A673 (cell line): ENCODE results near the gene CDC73. TPM values are rescaled to one million over a fixed set of nuclear protein-coding genes. Genes with fewer than 3 reads are reported as not detected.

Source experiments
- Bru-seq: library from RNA; stranded (reverse); fragments of 400-500 nt; gene quantifications from one replicate; lab custom pipeline; 2021; lab: Mats Ljungman, UMichigan
- BruChase-seq, 2 experiments: library from RNA; stranded (reverse); fragments of 400-500 nt; gene quantifications; one replicate each; lab custom pipeline; 2021; lab: Mats Ljungman, UMichigan
- BruUV-seq: library from RNA; stranded (reverse); fragments of 400-500 nt; replicated peaks from 2 replicates; lab custom pipeline; 2021; lab: Mats Ljungman, UMichigan
- CTCF ChIA-PET: fragments of 300-600 bp; sonication (Branson Sonifier 250); formaldehyde crosslinking; loops from one replicate; lab custom pipeline; 2022; ENCODE audit warnings: antibody characterized with exemption; lab: Charles Lee
- POLR2A ChIA-PET: fragments of 300-600 bp; sonication (Branson Sonifier 250); formaldehyde crosslinking; loops from one replicate; lab custom pipeline; 2022; ENCODE audit warnings: antibody characterized with exemption; ENCODE audit not compliant: low non-redundant PET; lab: Charles Lee
- DNase-seq: peaks from one replicate; pipeline ENCODE4 v3.0.0-alpha.2; 2015; ENCODE audit warnings: low spot score
- H3K27ac ChIP-seq: fragments of 200-600 bp; sonication (generic); 2 replicates; pipeline ENCODE4 v1.5.1; 2016; ENCODE audit warnings: mixed run types, low read depth, mild to moderate bottlenecking, mixed read lengths, antibody characterized with exemption, low read length; ENCODE audit not compliant: poor library complexity, severe bottlenecking
- H3K27me3 ChIP-seq: fragments of 200-600 bp; sonication (generic); replicated peaks from 2 replicates; pipeline ENCODE4 v1.6.1; 2017; ENCODE audit warnings: mixed run types, low read depth, mild to moderate bottlenecking, mixed read lengths, antibody characterized with exemption, low read length; ENCODE audit not compliant: insufficient read depth, poor library complexity
- H3K36me3 ChIP-seq: fragments of 200-600 bp; sonication (generic); 2 replicates; pipeline ENCODE4 v1.6.1; 2016; ENCODE audit warnings: mixed run types, mild to moderate bottlenecking, mixed read lengths, antibody characterized with exemption, low read length; ENCODE audit not compliant: insufficient read depth, poor library complexity, severe bottlenecking
- H3K4me1 ChIP-seq: fragments of 200-600 bp; sonication (generic); 2 replicates; pipeline ENCODE4 v1.6.1; 2017; ENCODE audit warnings: mixed run types, mild to moderate bottlenecking, mixed read lengths, antibody characterized with exemption, low read length; ENCODE audit not compliant: insufficient read depth, poor library complexity, severe bottlenecking
- H3K4me3 ChIP-seq: fragments of 200-600 bp; sonication (generic); 2 replicates; pipeline ENCODE4 v1.5.1; 2016; ENCODE audit warnings: low read depth, mixed run types, mild to moderate bottlenecking, mixed read lengths, low read length; ENCODE audit not compliant: poor library complexity, severe bottlenecking
- H3K9me3 ChIP-seq: fragments of 200-600 bp; sonication (generic); 2 replicates; pipeline ENCODE4 v1.6.1; 2016; ENCODE audit warnings: mixed run types, low read depth, mild to moderate bottlenecking, mixed read lengths, antibody characterized with exemption, low read length; ENCODE audit not compliant: poor library complexity, severe bottlenecking
- EZH2 ChIP-seq: fragments of 200-600 bp; sonication (generic); IDR thresholded peaks from 2 replicates; pipeline ENCODE4 v1.6.1; 2017; ENCODE audit warnings: borderline replicate concordance, low read depth, mild to moderate bottlenecking, mixed read lengths, antibody characterized with exemption, low read length; ENCODE audit not compliant: poor library complexity, severe bottlenecking
- intact Hi-C: fragments of 100-400 bp; cut with micrococcal nuclease; formaldehyde crosslinking; loops from one replicate; pipeline ENCODE4 v1.10.0; 2022; ENCODE audit not compliant: unreplicated experiment
- long read RNA-seq: library from polyadenylated mRNA; stranded (forward); transcript quantifications from one replicate; pipeline ENCODE4 v2.0.0, GENCODE V29; 2022
- total RNA-seq: library from RNA; stranded (reverse); gene quantifications from 2 replicates; pipeline ENCODE4 v1.2.3, GENCODE V29; 2021
- TF ChIP-seq, protein P1 (sequence below): fragments of 300-800, 200-600 bp; sonication (generic); conservative IDR thresholded peaks from 2 replicates; pipeline ENCODE4 v1.5.1; 2017; ENCODE audit warnings: low read depth, mild to moderate bottlenecking, antibody characterized with exemption, low read length, moderate library complexity, mixed read lengths

CDC73 gene
- 61.5 and 71.0 TPM in 2 replicates for total RNA-seq
- Bru-seq, nascent RNA: percentile 95 among the genes with signal in this experiment
- percentile 88 among the genes with signal in this experiment for BruChase-seq, experiment 1, labeled RNA remaining after a 2-hour chase
- BruChase-seq, experiment 2, labeled RNA remaining after a 6-hour chase: percentile 81 among the genes with signal in this experiment
- long read RNA-seq, full-length matches to known transcripts: 97 of 123 reads
- long read RNA-seq, partial matches to known transcripts: 3 of 123 reads
- long read RNA-seq, other reads (novel, unspliced or antisense): 23 of 123 reads

DNA sequence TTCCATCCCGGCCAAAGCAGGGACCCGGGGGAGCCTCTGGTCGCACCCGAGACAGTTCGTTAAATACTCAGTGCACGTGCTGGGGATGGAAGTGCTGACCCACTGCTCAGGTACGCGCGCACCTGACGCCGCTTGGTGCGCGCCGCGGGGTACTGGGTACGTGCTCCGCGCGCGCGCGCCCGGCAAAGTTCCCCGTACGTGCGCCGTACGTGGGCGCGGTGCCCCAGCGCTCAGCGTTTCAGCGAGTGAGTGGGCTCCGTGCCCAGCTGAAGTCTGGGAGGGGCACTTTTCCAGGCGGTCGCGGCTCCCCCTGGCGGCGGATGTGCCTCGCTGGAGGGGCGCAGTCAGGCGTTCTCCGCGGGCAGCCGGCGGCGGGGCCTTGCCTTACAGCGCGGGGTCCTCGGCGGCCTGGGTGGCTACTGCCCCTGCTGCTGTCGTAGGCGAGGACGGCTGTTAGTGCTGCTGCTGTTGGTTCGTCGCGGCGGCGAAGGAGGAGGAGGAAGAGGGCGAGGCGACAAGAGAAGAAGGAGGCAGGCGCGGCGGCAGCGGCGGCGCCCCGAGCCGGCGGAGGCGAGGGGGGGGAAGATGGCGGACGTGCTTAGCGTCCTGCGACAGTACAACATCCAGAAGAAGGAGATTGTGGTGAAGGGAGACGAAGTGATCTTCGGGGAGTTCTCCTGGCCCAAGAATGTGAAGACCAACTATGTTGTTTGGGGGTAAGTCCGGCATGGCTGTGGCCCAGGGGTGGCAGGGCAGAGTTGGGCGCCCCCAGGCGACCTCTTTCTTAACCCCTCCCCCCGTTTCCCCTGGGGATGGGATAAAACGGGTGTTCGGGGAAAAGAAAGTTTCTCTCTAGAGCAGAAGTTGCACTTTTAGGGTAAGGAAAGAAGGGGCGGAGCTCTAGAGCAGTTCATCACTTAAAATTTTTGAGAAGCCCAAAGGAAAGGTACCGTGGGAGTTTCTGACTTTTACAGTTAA lies at the start of gene CDC73:
Gene CDC73 (plus strand): TSS at position 416 of the 978 bp plus-strand sequence. CDS start 170 bp downstream, at position 586.
- ChIA-PET POLR2A (no interaction called here), CTCF (no interaction called here)
- Histone ChIP-seq H3K4me3 (peak within 1 kb of the TSS; percentile 86), H3K4me1 (peaks cover 9% of the 10 kb centered on the region), H3K36me3 (peaks cover 22% of the 10 kb centered on the region), H3K27ac (peak within 1 kb of the TSS; percentile 95), H3K9me3 (no peaks in the 10 kb centered on the region), H3K27me3 (no peaks in the 10 kb centered on the region)
- TF ChIP-seq EZH2: no peak
- TF ChIP-seq, protein P1, sequence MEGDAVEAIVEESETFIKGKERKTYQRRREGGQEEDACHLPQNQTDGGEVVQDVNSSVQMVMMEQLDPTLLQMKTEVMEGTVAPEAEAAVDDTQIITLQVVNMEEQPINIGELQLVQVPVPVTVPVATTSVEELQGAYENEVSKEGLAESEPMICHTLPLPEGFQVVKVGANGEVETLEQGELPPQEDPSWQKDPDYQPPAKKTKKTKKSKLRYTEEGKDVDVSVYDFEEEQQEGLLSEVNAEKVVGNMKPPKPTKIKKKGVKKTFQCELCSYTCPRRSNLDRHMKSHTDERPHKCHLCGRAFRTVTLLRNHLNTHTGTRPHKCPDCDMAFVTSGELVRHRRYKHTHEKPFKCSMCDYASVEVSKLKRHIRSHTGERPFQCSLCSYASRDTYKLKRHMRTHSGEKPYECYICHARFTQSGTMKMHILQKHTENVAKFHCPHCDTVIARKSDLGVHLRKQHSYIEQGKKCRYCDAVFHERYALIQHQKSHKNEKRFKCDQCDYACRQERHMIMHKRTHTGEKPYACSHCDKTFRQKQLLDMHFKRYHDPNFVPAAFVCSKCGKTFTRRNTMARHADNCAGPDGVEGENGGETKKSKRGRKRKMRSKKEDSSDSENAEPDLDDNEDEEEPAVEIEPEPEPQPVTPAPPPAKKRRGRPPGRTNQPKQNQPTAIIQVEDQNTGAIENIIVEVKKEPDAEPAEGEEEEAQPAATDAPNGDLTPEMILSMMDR: peak; percentile 99
- DNase-seq: peak; percentile 98
- TSS peak; percentile 57 for BruUV-seq
- intact Hi-C loops: loop anchor here (1.0 to 5.0 kb wide), 4 partner anchors 17 to 647 kb away; partner anchors contain the start of genes GLRX2, RGS2, RO60 and UCHL5

GRCh38 chr1:193077991-193078390 lies 43.8 kb upstream of the CDC73 start:
- peaks cover 66% of the 10 kb centered on the region for H3K36me3 ChIP-seq
- ChIA-PET CTCF (no interaction called here), POLR2A (no interaction called here)
- no TSS peak for BruUV-seq
- H3K9me3 ChIP-seq: peaks cover 12% of the 10 kb centered on the region
- no peak for TF ChIP-seq EZH2
- TF ChIP-seq, protein P1: no peak
- H3K4me1 ChIP-seq: no peaks in the 10 kb centered on the region
- H3K4me3 ChIP-seq: no peak overlapping the region
- H3K27ac ChIP-seq: no peak overlapping the region
- no peak for DNase-seq
- intact Hi-C loops: no loop called here
- no peaks in the 10 kb centered on the region for H3K27me3 ChIP-seq

GRCh38 chr1:193079187-193079586 lies 42.6 kb upstream of the CDC73 start:
- ChIA-PET POLR2A (no interaction called here), CTCF (no interaction called here)
- Histone ChIP-seq H3K27ac (no peak overlapping the region), H3K9me3 (peaks cover 12% of the 10 kb centered on the region), H3K27me3 (no peaks in the 10 kb centered on the region), H3K36me3 (peaks cover 78% of the 10 kb centered on the region), H3K4me3 (no peak overlapping the region), H3K4me1 (no peaks in the 10 kb centered on the region)
- TF ChIP-seq, protein P1: no peak
- no peak for TF ChIP-seq EZH2
- DNase-seq: no peak
- BruUV-seq: no TSS peak
- intact Hi-C loops: no loop called here
